H9 (cell line): ENCODE measurements around the gene NEDD4. TPM values are rescaled to one million over a fixed set of nuclear protein-coding genes. Genes with fewer than 3 reads are reported as not detected.

Experiments
- DNase-seq: peaks from one replicate; pipeline ENCODE4 v3.0.0-alpha.2; 2017
- H2AFZ ChIP-seq: one replicate; pipeline ENCODE4 v1.6.1; 2013; ENCODE audit warnings: mild to moderate bottlenecking, low read length, control low read depth, moderate library complexity
- H2AK5ac ChIP-seq: 2 replicates; pipeline ENCODE4 v1.6.1; 2013; ENCODE audit warnings: low read length, control low read depth, mixed read lengths; ENCODE audit not compliant: insufficient read length
- H2BK120ac ChIP-seq: one replicate; pipeline ENCODE4 v1.6.1; 2013; ENCODE audit warnings: low read depth, mild to moderate bottlenecking, low read length, control low read depth, inconsistent platforms; ENCODE audit not compliant: poor library complexity, severe bottlenecking
- H2BK12ac ChIP-seq: 2 replicates; pipeline ENCODE4 v1.6.1; 2013; ENCODE audit warnings: low read length, control low read depth, mixed read lengths, low read depth; ENCODE audit not compliant: insufficient read length
- H2BK15ac ChIP-seq: 2 replicates; pipeline ENCODE4 v1.6.1; 2013; ENCODE audit warnings: low read depth, low read length, control low read depth
- H2BK20ac ChIP-seq: one replicate; pipeline ENCODE4 v1.6.1; 2013; ENCODE audit warnings: low read depth, mild to moderate bottlenecking, low read length, control low read depth, inconsistent platforms; ENCODE audit not compliant: poor library complexity, severe bottlenecking
- H2BK5ac ChIP-seq: 2 replicates; pipeline ENCODE4 v1.6.1; 2013; ENCODE audit warnings: low read length, control low read depth, mixed read lengths; ENCODE audit not compliant: insufficient read length
- H3K14ac ChIP-seq: 2 replicates; pipeline ENCODE4 v1.6.1; 2013; ENCODE audit warnings: low read length, control low read depth; ENCODE audit not compliant: insufficient read depth
- H3K18ac ChIP-seq: 2 replicates; pipeline ENCODE4 v1.6.1; 2013; ENCODE audit warnings: low read depth, mild to moderate bottlenecking, mixed read lengths, low read length, control low read depth; ENCODE audit not compliant: insufficient read length
- H3K23ac ChIP-seq: 2 replicates; pipeline ENCODE4 v1.6.1; 2013; ENCODE audit warnings: low read length, control low read depth, mixed read lengths, low read depth; ENCODE audit not compliant: insufficient read length
- H3K23me2 ChIP-seq: 2 replicates; pipeline ENCODE4 v1.6.1; 2013; ENCODE audit warnings: low read depth, mild to moderate bottlenecking, mixed read lengths, low read length, control low read depth; ENCODE audit not compliant: insufficient read length, poor library complexity, severe bottlenecking
- H3K27ac ChIP-seq: 2 replicates; pipeline ENCODE4 v1.5.1; 2013; ENCODE audit warnings: low read length, control low read depth, mixed read lengths, low read depth; ENCODE audit not compliant: insufficient read length
- H3K27me3 ChIP-seq: 2 replicates; pipeline ENCODE4 v1.6.1; 2013; ENCODE audit warnings: low read length, control low read depth, inconsistent platforms; ENCODE audit not compliant: insufficient read depth
- H3K4ac ChIP-seq: 2 replicates; pipeline ENCODE4 v1.6.1; 2013; ENCODE audit warnings: low read depth, mild to moderate bottlenecking, control low read depth, inconsistent platforms, low read length, moderate library complexity
- H3K4me1 ChIP-seq: 2 replicates; pipeline ENCODE4 v1.6.1; 2013; ENCODE audit warnings: low read length, control low read depth, inconsistent platforms; ENCODE audit not compliant: insufficient read depth
- H3K4me2 ChIP-seq: 2 replicates; pipeline ENCODE4 v1.6.1; 2013; ENCODE audit warnings: low read length, control low read depth, mixed read lengths; ENCODE audit not compliant: insufficient read length, insufficient read depth
- H3K56ac ChIP-seq: 2 replicates; pipeline ENCODE4 v1.6.1; 2013; ENCODE audit warnings: low read depth, mild to moderate bottlenecking, mixed read lengths, low read length, control low read depth; ENCODE audit not compliant: insufficient read length
- H3K79me1 ChIP-seq: 2 replicates; pipeline ENCODE4 v1.6.1; 2013; ENCODE audit warnings: low read depth, mild to moderate bottlenecking, moderate library complexity, low read length, control low read depth, inconsistent platforms; ENCODE audit not compliant: insufficient read depth, poor library complexity, severe bottlenecking
- H3K79me2 ChIP-seq: 2 replicates; pipeline ENCODE4 v1.6.1; 2013; ENCODE audit warnings: low read length, control low read depth, inconsistent platforms; ENCODE audit not compliant: insufficient read depth
- H3K9ac ChIP-seq: 2 replicates; pipeline ENCODE4 v1.6.1; 2013; ENCODE audit warnings: low read length, control low read depth, mixed read lengths; ENCODE audit not compliant: insufficient read length; ENCODE audit errors: extremely low read depth
- H3K9me3 ChIP-seq: one replicate; pipeline ENCODE4 v1.6.1; 2013; ENCODE audit warnings: low read depth, low read length, inconsistent platforms; ENCODE audit not compliant: control insufficient read depth
- H3T11ph ChIP-seq: one replicate; pipeline ENCODE4 v1.6.1; 2013; ENCODE audit warnings: mild to moderate bottlenecking, low read length, control low read depth, inconsistent platforms
- H4K20me1 ChIP-seq: one replicate; pipeline ENCODE4 v1.6.1; 2013; ENCODE audit not compliant: control insufficient read depth, insufficient read length, insufficient read depth
- H4K5ac ChIP-seq: 2 replicates; pipeline ENCODE4 v1.6.1; 2013; ENCODE audit warnings: low read depth, mild to moderate bottlenecking, mixed read lengths, low read length, control low read depth; ENCODE audit not compliant: insufficient read length
- H4K8ac ChIP-seq: replicated peaks from 2 replicates; pipeline ENCODE4 v1.6.1; 2013; ENCODE audit warnings: low read length, control low read depth, mixed read lengths, low read depth; ENCODE audit not compliant: insufficient read length
- H4K91ac ChIP-seq: 2 replicates; pipeline ENCODE4 v1.6.1; 2013; ENCODE audit warnings: low read depth, mild to moderate bottlenecking, moderate library complexity, mixed read lengths, low read length, control low read depth; ENCODE audit not compliant: insufficient read length
- H3K27ac Mint-ChIP-seq, 3 experiments: 2 replicates in 2 of 3; 3 replicates in 1 of 3; pipeline ENCODE4 v1.8.0; 2020 to 2021; ENCODE audit warnings: mixed read lengths in 3 of 3, mild to moderate bottlenecking in 1 of 3, moderate library complexity in 1 of 3
- H3K27me3 Mint-ChIP-seq: 2 replicates; pipeline ENCODE4 v1.8.0; 2021; ENCODE audit warnings: low read depth, mild to moderate bottlenecking, moderate library complexity, mixed read lengths
- H3K36me3 Mint-ChIP-seq, 3 experiments: 2 replicates in 2 of 3; 3 replicates in 1 of 3; pipeline ENCODE4 v1.8.0; 2020 to 2021; ENCODE audit warnings: low read depth in 3 of 3, mixed read lengths in 3 of 3; ENCODE audit not compliant: insufficient read depth in 1 of 3
- H3K4me1 Mint-ChIP-seq, 2 experiments: 2 replicates each; pipeline ENCODE4 v1.8.0; 2020; ENCODE audit warnings: mixed read lengths in 2 of 2
- H3K4me3 Mint-ChIP-seq, 2 experiments: 2 replicates in 1 of 2; 3 replicates in 1 of 2; pipeline ENCODE4 v1.8.0; 2020 to 2021; ENCODE audit warnings: mild to moderate bottlenecking in 2 of 2, mixed read lengths in 2 of 2, moderate library complexity in 1 of 2
- H3K9me3 Mint-ChIP-seq, 2 experiments: 2 replicates in 1 of 2; 3 replicates in 1 of 2; pipeline ENCODE4 v1.8.0; 2020; ENCODE audit warnings: mild to moderate bottlenecking in 2 of 2, mixed read lengths in 2 of 2, moderate library complexity in 1 of 2
- CTCF ChIP-seq: fragments of 200-600 bp; sonication (generic); conservative IDR thresholded peaks from 3 replicates; pipeline ENCODE4 v1.8.0; 2021; ENCODE audit warnings: antibody characterized with exemption, mild to moderate bottlenecking
- WGBS: extraction: QIAGEN DNeasy Blood & Tissue Kit; methylation state at CpG from one replicate; pipeline ENCODE4 v1.1.7; 2013; ENCODE audit warnings: missing lambda C conversion rate, low lambda C conversion rate, mixed read lengths; ENCODE audit not compliant: insufficient read length; ENCODE audit errors: extremely low coverage; 5-methylcytosine and 5-hydroxymethylcytosine counted together
- total RNA-seq: library from RNA; stranded (reverse); gene quantifications from 2 replicates; pipeline ENCODE4 v1.2.1, GENCODE V29; 2021

NEDD4 gene
- total RNA-seq, 1 experiment from 2014 or later, result 9.6 TPM

- DNase-seq, result no peak
- Histone ChIP-seq H3K9ac (no peak overlapping the region), H2AFZ (no peak overlapping the region), H3K4ac (no peak overlapping the region), H2BK15ac (no peak overlapping the region), H3K9me3 (no peaks in the 10 kb centered on the region), H3T11ph (no peak overlapping the region), H3K79me1 (no peaks in the 10 kb centered on the region), H4K91ac (no peak overlapping the region), H3K79me2 (no peaks in the 10 kb centered on the region), H3K4me1 (no peaks in the 10 kb centered on the region), H4K8ac (no peak overlapping the region), H3K23ac (no peak overlapping the region), H3K27me3 (no peaks in the 10 kb centered on the region), H3K18ac (no peak overlapping the region), H3K27ac (no peak overlapping the region), H2BK120ac (no peak overlapping the region), H4K20me1 (no peaks in the 10 kb centered on the region), H3K56ac (no peak overlapping the region), H3K4me2 (no peak overlapping the region), H2BK12ac (no peak overlapping the region), H2BK5ac (no peak overlapping the region), H4K5ac (no peak overlapping the region), H2BK20ac (no peak overlapping the region), H3K14ac (no peak overlapping the region), H2AK5ac (no peak overlapping the region), H3K23me2 (no peaks in the 10 kb centered on the region)
- H3K27ac Mint-ChIP-seq, result no peak overlapping the region
- peaks cover 0 to 5% of the 10 kb centered on the region in 2 experiments; a peak in 1 of 5 replicates for H3K9me3 Mint-ChIP-seq
- peaks cover 11 to 12% of the 10 kb centered on the region in 2 experiments for H3K4me1 Mint-ChIP-seq
- no peaks in the 10 kb centered on the region for H3K27me3 Mint-ChIP-seq
- no peak for TF ChIP-seq CTCF
- H3K4me3 Mint-ChIP-seq, result no peak overlapping the region
- no CpG with 5 or more reads among the region's 3 CpGs for WGBS
- no peaks in the 10 kb centered on the region for H3K36me3 Mint-ChIP-seq
These were observed 169.6 kb downstream of the NEDD4 start for GRCh38 chr15:55823699-55824340.
